ENCODE data around the gene SESN1.

GRCh38 chr6:109059153-109059552 is 35.5 kb downstream of the SESN1 start:
- no peak for TF ChIP-seq EZH2 (IDR thresholded peaks at IDR 0.05; ENCODE audit: low read length)
- TF ChIP-seq CTCF (optimal IDR thresholded peaks at IDR 0.05 in 1 of 3, IDR thresholded peaks at IDR 0.05 in 1 of 3, conservative IDR thresholded peaks at IDR 0.05 in 1 of 3; ENCODE audit: extremely low read depth in 1 of 3, insufficient read depth in 2 of 3, low read length in 3 of 3) = no peak

Data from keratinocyte (primary cell).